ENCODE measurements around the gene ACSL6. TPM values are rescaled to one million over a fixed set of nuclear protein-coding genes. Genes with fewer than 3 reads are reported as not detected.
A peak's percentile ranks its signal among the peaks of the same experiment; 100 is the strongest.

Gene ACSL6
- total and polyA plus RNA-seq, 4 donors = 27.9 to 103 (median 74.9) TPM

- no peak for DNase-seq (ENCODE audit: low read depth in 4 of 6, low spot score in 6 of 6)
- WGBS (ENCODE audit: insufficient coverage) = 25% methylated on average over 3 of the region's 10 CpGs
- no peaks in the 10 kb centered on the region for H3K36me3 ChIP-seq (ENCODE audit: control insufficient read depth, insufficient read depth, low read length)
- no peaks in the 10 kb centered on the region for H3K9me3 ChIP-seq (ENCODE audit: control insufficient read depth, insufficient read depth, low read length)
- H3K4me1 ChIP-seq (ENCODE audit: control insufficient read depth, insufficient read depth, low read length) = no peaks in the 10 kb centered on the region
- no peak overlapping the region for H3K27ac ChIP-seq (ENCODE audit: low read depth, low read length)
- H3K4me3 ChIP-seq (ENCODE audit: low read depth, low read length) = no peak overlapping the region
- H3K27me3 ChIP-seq (ENCODE audit: control insufficient read depth, insufficient read depth, low read length) = no peaks in the 10 kb centered on the region
These were observed 6.5 kb upstream of the ACSL6 start for GRCh38 chr5:132017738-132018625.

GRCh38 chr5:132017316-132017715 is 5.9 kb upstream of the ACSL6 start:
- no peak overlapping the region for H3K4me3 ChIP-seq (ENCODE audit: low read depth, low read length)
- no peaks in the 10 kb centered on the region for H3K36me3 ChIP-seq (ENCODE audit: control insufficient read depth, insufficient read depth, low read length)
- no peaks in the 10 kb centered on the region for H3K9me3 ChIP-seq (ENCODE audit: control insufficient read depth, insufficient read depth, low read length)
- no peaks in the 10 kb centered on the region for H3K4me1 ChIP-seq (ENCODE audit: control insufficient read depth, insufficient read depth, low read length)
- H3K27ac ChIP-seq (ENCODE audit: low read depth, low read length) = no peak overlapping the region
- no CpG with 5 or more reads among the region's 4 CpGs for WGBS (ENCODE audit: insufficient coverage)
- peak in 1 of 6 donors; percentile 64 for DNase-seq (ENCODE audit: low read depth in 4 of 6, low spot score in 6 of 6)
- no peaks in the 10 kb centered on the region for H3K27me3 ChIP-seq (ENCODE audit: control insufficient read depth, insufficient read depth, low read length)

- Histone ChIP-seq H3K4me3 (ENCODE audit: low read depth, low read length) (no peak overlapping the region), H3K4me1 (ENCODE audit: control insufficient read depth, insufficient read depth, low read length) (peaks cover 5% of the 10 kb centered on the region), H3K9me3 (ENCODE audit: control insufficient read depth, insufficient read depth, low read length) (no peaks in the 10 kb centered on the region), H3K27me3 (ENCODE audit: control insufficient read depth, insufficient read depth, low read length) (peaks cover 4% of the 10 kb centered on the region), H3K27ac (ENCODE audit: low read depth, low read length) (no peak overlapping the region), H3K36me3 (ENCODE audit: control insufficient read depth, insufficient read depth, low read length) (no peaks in the 10 kb centered on the region)
- 88% methylated on average over 1 of the region's 3 CpGs for WGBS (ENCODE audit: insufficient coverage)
- DNase-seq (ENCODE audit: low read depth in 4 of 6, low spot score in 6 of 6) = no peak
These were observed 5.3 kb upstream of the ACSL6 start for GRCh38 chr5:132016721-132017250.

- no peak for DNase-seq (ENCODE audit: low read depth in 4 of 6, low spot score in 6 of 6)
- H3K27ac ChIP-seq (ENCODE audit: low read depth, low read length) = no peak overlapping the region
- peaks cover 30% of the 10 kb centered on the region for H3K4me1 ChIP-seq (ENCODE audit: control insufficient read depth, insufficient read depth, low read length)
- H3K9me3 ChIP-seq (ENCODE audit: control insufficient read depth, insufficient read depth, low read length) = no peaks in the 10 kb centered on the region
- no peak overlapping the region for H3K4me3 ChIP-seq (ENCODE audit: low read depth, low read length)
- 94% methylated on average over 2 of the region's 2 CpGs for WGBS (ENCODE audit: insufficient coverage)
- H3K27me3 ChIP-seq (ENCODE audit: control insufficient read depth, insufficient read depth, low read length) = peaks cover 10% of the 10 kb centered on the region
- no peaks in the 10 kb centered on the region for H3K36me3 ChIP-seq (ENCODE audit: control insufficient read depth, insufficient read depth, low read length)
These were observed 2.3 kb upstream of the ACSL6 start for GRCh38 chr5:132013711-132014110.

GRCh38 chr5:132013006-132013689 is 1.7 kb upstream of the ACSL6 start:
- WGBS (ENCODE audit: insufficient coverage) = 87% methylated on average over 3 of the region's 5 CpGs
- Histone ChIP-seq H3K27ac (ENCODE audit: low read depth, low read length) (no peak overlapping the region), H3K9me3 (ENCODE audit: control insufficient read depth, insufficient read depth, low read length) (no peaks in the 10 kb centered on the region), H3K4me3 (ENCODE audit: low read depth, low read length) (no peak overlapping the region), H3K36me3 (ENCODE audit: control insufficient read depth, insufficient read depth, low read length) (no peaks in the 10 kb centered on the region), H3K27me3 (ENCODE audit: control insufficient read depth, insufficient read depth, low read length) (peaks cover 10% of the 10 kb centered on the region), H3K4me1 (ENCODE audit: control insufficient read depth, insufficient read depth, low read length) (peaks cover 35% of the 10 kb centered on the region)
- DNase-seq (ENCODE audit: low read depth in 4 of 6, low spot score in 6 of 6) = no peak

DNA sequence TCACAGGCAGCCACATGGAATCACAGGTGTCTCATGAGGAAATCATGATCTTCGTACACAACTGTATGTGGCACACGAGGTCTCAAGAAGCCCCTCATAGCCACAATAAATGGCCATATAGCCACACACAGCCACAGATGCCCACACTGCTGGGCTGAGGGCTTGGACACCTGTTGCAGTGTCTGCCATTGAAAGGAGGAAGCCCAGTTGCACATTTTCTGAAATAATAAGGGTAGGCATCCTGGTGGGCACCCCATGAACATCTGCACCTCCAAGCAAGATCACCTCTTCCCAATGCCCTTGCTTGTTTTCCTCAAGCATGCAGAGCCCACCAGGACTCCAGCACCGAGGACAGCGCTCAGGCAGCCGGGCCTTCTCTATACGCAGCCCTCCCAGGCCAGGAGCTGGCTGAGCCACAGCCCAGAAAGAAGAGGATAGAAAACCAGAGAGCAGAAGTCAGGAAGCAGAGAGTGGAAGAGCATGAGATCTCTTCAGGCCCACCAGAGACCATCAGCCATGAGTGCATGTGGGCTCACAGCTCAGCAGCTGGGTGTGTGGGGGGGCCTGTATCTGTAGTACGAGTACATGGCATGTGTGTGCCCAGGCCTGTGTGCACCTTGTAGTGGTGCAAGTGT is 1.0 kb upstream of the ACSL6 start:
- DNase-seq (ENCODE audit: low read depth in 4 of 6, low spot score in 6 of 6) = peak in 1 of 6 donors; percentile 75

DNA sequence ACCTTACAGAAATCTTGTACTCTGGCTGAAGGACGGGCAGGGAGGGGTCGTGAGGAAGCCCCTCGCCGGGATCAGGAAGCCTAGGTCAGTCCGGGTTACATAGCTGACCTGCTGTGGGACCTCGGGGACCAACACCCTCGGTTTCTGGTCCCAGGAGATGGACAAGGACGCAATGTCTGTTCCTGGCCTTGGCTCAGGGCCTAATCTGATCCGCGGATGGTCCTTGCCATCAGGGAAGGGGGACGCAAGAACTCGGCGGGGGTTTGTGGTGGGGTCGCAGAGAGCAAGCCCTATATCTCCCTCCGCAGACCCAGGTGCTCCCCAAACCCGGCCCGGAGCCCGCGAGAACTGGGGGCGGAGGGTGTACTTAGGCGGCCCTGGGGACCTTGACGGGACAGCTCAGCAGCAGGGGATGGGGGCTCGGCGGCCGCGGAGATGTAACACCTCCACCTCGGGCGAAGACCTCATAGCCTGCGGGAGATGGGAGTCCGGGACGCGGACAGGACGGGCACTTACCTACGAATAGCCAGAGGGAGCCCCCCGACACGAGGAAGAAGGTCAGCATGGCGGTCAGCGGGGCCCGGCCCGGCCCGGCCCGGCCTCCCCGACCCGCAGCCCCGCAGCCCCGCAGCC is 353 bp downstream of the ACSL6 start:
- H3K4me1 ChIP-seq (ENCODE audit: control insufficient read depth, insufficient read depth, low read length) = peaks cover 47% of the 10 kb centered on the region
- no peaks in the 10 kb centered on the region for H3K9me3 ChIP-seq (ENCODE audit: control insufficient read depth, insufficient read depth, low read length)
- H3K36me3 ChIP-seq (ENCODE audit: control insufficient read depth, insufficient read depth, low read length) = no peaks in the 10 kb centered on the region
- H3K27me3 ChIP-seq (ENCODE audit: control insufficient read depth, insufficient read depth, low read length) = peaks cover 10% of the 10 kb centered on the region
- no peak for DNase-seq (ENCODE audit: low read depth in 4 of 6, low spot score in 6 of 6)
- no peak overlapping the region for H3K27ac ChIP-seq (ENCODE audit: low read depth, low read length)
- WGBS (ENCODE audit: insufficient coverage) = 0% methylated on average over 46 of the region's 46 CpGs
- H3K4me3 ChIP-seq (ENCODE audit: low read depth, low read length) = peak overlapping the region; percentile 59

More for the DNA sequence above, 1.0 kb upstream of the ACSL6 start:
- no peaks in the 10 kb centered on the region for H3K36me3 ChIP-seq (ENCODE audit: control insufficient read depth, insufficient read depth, low read length)
- H3K4me1 ChIP-seq (ENCODE audit: control insufficient read depth, insufficient read depth, low read length) = peaks cover 42% of the 10 kb centered on the region
- 27% methylated on average over 4 of the region's 7 CpGs for WGBS (ENCODE audit: insufficient coverage)
- H3K4me3 ChIP-seq (ENCODE audit: low read depth, low read length) = peak overlapping the region; percentile 48
- H3K27ac ChIP-seq (ENCODE audit: low read depth, low read length) = no peak overlapping the region
- no peaks in the 10 kb centered on the region for H3K9me3 ChIP-seq (ENCODE audit: control insufficient read depth, insufficient read depth, low read length)
- peaks cover 10% of the 10 kb centered on the region for H3K27me3 ChIP-seq (ENCODE audit: control insufficient read depth, insufficient read depth, low read length)

- Histone ChIP-seq H3K9me3 (ENCODE audit: control insufficient read depth, insufficient read depth, low read length) (no peaks in the 10 kb centered on the region), H3K4me3 (ENCODE audit: low read depth, low read length) (peak overlapping the region; percentile 59), H3K4me1 (ENCODE audit: control insufficient read depth, insufficient read depth, low read length) (peaks cover 51% of the 10 kb centered on the region), H3K27ac (ENCODE audit: low read depth, low read length) (no peak overlapping the region), H3K27me3 (ENCODE audit: control insufficient read depth, insufficient read depth, low read length) (peaks cover 10% of the 10 kb centered on the region), H3K36me3 (ENCODE audit: control insufficient read depth, insufficient read depth, low read length) (peaks cover 2% of the 10 kb centered on the region)
- peak in 1 of 6 donors; percentile 44 for DNase-seq (ENCODE audit: low read depth in 4 of 6, low spot score in 6 of 6)
- WGBS (ENCODE audit: insufficient coverage) = 42% methylated on average over 6 of the region's 6 CpGs
These were observed 841 bp downstream of the ACSL6 start for GRCh38 chr5:132010645-132010988.

DNA sequence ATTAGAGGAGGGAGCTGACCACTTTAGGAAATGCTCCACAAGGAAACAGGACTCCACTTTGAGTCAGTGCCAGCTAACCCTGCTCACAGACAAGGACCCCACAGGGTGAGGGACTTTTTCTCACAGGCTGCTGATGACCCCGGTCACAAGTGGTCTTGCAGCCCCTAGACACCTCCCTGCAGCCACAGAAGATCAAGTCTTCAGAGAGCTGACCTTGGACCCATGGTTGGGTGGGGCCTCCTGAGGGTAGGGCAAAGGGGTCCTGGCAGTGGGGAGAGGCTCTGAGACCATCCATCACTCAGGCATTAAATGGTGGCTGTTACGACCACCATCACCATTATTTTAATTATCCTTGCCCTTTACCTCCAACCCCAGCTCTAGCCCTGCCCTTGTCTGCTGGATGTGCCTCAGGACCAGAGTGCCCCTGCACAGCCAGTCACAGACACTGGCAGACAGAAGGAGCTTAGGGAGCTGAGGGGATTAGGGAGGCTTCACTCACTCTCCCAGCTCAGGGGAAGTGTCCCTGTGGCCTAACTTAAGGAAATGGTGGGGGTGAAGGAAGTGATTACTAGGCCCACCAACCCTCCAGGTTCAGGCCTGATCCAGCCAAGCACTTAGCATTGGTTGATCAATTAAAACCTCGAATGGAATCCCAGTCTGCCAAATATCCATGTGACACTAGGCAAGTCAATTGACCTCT is 1.6 kb downstream of the ACSL6 start:
- 63% methylated on average over 1 of the region's 3 CpGs for WGBS (ENCODE audit: insufficient coverage)
- Histone ChIP-seq H3K9me3 (ENCODE audit: control insufficient read depth, insufficient read depth, low read length) (no peaks in the 10 kb centered on the region), H3K27me3 (ENCODE audit: control insufficient read depth, insufficient read depth, low read length) (peaks cover 10% of the 10 kb centered on the region), H3K27ac (ENCODE audit: low read depth, low read length) (no peak overlapping the region), H3K4me1 (ENCODE audit: control insufficient read depth, insufficient read depth, low read length) (peaks cover 57% of the 10 kb centered on the region), H3K36me3 (ENCODE audit: control insufficient read depth, insufficient read depth, low read length) (peaks cover 7% of the 10 kb centered on the region), H3K4me3 (ENCODE audit: low read depth, low read length) (no peak overlapping the region)
- no peak for DNase-seq (ENCODE audit: low read depth in 4 of 6, low spot score in 6 of 6)
